Raji (cell line): Measurements from ENCODE around the gene ADA.

ENCODE experiments used
- POLR2A ChIP-seq: IDR thresholded peaks from 2 replicates; pipeline ENCODE4 v1.6.1; 2011; ENCODE audit warnings: low read depth, low read length, control low read depth; ENCODE audit not compliant: insufficient read depth

Gene ADA

GRCh38 chr20:44606725-44607441 is 44.6 kb downstream of the ADA start:
- no peak for TF ChIP-seq POLR2A

- TF ChIP-seq POLR2A, result no peak
These were observed 48.2 kb downstream of the ADA start for GRCh38 chr20:44603327-44603726.

- no peak for TF ChIP-seq POLR2A
These were observed 49.7 kb downstream of the ADA start for GRCh38 chr20:44601801-44602204.

GRCh38 chr20:44601236-44601671 is 50.2 kb downstream of the ADA start:
- TF ChIP-seq POLR2A, result no peak

- no peak for TF ChIP-seq POLR2A
These were observed 50.7 kb downstream of the ADA start for GRCh38 chr20:44600758-44601201.

GRCh38 chr20:44600301-44600700 is 51.2 kb downstream of the ADA start:
- no peak for TF ChIP-seq POLR2A

GRCh38 chr20:44599715-44600114 is 51.8 kb downstream of the ADA start:
- TF ChIP-seq POLR2A, result no peak

GRCh38 chr20:44598423-44599305 is 52.8 kb downstream of the ADA start:
- peak; percentile 63; the same call in 1 of the 2 replicates for TF ChIP-seq POLR2A

- no peak for TF ChIP-seq POLR2A
These were observed 53.6 kb downstream of the ADA start for GRCh38 chr20:44597930-44598329.

- TF ChIP-seq POLR2A, result no peak
These were observed 54.0 kb downstream of the ADA start for GRCh38 chr20:44597516-44597915.

GRCh38 chr20:44596876-44597275 is 54.6 kb downstream of the ADA start:
- TF ChIP-seq POLR2A, result no peak

GRCh38 chr20:44596010-44596409 is 55.5 kb downstream of the ADA start:
- TF ChIP-seq POLR2A, result no peak

GRCh38 chr20:44594730-44595129 is 56.8 kb downstream of the ADA start:
- TF ChIP-seq POLR2A, result no peak

- TF ChIP-seq POLR2A, result no peak
These were observed 57.7 kb downstream of the ADA start for GRCh38 chr20:44593751-44594150.

GRCh38 chr20:44592366-44592765 is 59.1 kb downstream of the ADA start:
- TF ChIP-seq POLR2A, result no peak

GRCh38 chr20:44590980-44591778 is 60.3 kb downstream of the ADA start:
- TF ChIP-seq POLR2A, result no peak

- no peak for TF ChIP-seq POLR2A
These were observed 62.0 kb downstream of the ADA start for GRCh38 chr20:44589537-44589936.
